Measurements from ENCODE around the gene PATE1. TPM values are rescaled to one million over a fixed set of nuclear protein-coding genes. Genes with fewer than 3 reads are reported as not detected.

PATE1 gene
- total RNA-seq, 1 experiment from 2014 or later: not detected

DNA sequence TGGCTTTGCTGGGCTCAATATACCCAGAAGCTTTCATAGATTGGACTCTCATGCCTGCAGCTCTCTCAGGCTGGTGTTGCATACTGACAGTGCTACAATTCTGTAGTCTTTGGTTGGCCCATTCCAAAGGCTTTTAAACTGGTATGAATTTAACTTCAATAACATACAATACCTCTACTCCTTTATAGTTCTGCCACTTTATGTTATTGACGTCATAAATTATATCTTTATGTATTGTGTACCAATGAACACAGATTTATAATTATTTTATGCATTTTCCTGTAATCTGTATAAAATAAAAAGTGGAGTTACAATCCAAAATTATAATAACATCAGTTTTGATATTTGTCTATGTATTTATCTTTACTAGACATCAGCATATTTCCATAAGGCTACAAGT is 16.4 kb downstream of the PATE1 start:
- ATAC-seq: no peak
- CTCF ChIA-PET: no interaction called here
- no peak overlapping the region for H2AFZ ChIP-seq (ENCODE audit: low read length)
- no TSS peak for BruUV-seq (replicated peaks)
- no peaks in the 10 kb centered on the region for H3K9me2 ChIP-seq (replicated peaks; ENCODE audit: low read length)
- H3K9me3 ChIP-seq (ENCODE audit: low read length): no peaks in the 10 kb centered on the region
- no peak overlapping the region for H3K4me2 ChIP-seq (ENCODE audit: low read length)
- peaks cover 31% of the 10 kb centered on the region for H3K27me3 ChIP-seq (ENCODE audit: low read length)
- TF ChIP-seq EZH2phosphoT487 (IDR thresholded peaks at IDR 0.05; ENCODE audit: borderline replicate concordance, low read length): no peak
- TF ChIP-seq EZH2 (IDR thresholded peaks at IDR 0.05; ENCODE audit: low read length, unreplicated experiment): no peak
- TF ChIP-seq, protein P1, sequence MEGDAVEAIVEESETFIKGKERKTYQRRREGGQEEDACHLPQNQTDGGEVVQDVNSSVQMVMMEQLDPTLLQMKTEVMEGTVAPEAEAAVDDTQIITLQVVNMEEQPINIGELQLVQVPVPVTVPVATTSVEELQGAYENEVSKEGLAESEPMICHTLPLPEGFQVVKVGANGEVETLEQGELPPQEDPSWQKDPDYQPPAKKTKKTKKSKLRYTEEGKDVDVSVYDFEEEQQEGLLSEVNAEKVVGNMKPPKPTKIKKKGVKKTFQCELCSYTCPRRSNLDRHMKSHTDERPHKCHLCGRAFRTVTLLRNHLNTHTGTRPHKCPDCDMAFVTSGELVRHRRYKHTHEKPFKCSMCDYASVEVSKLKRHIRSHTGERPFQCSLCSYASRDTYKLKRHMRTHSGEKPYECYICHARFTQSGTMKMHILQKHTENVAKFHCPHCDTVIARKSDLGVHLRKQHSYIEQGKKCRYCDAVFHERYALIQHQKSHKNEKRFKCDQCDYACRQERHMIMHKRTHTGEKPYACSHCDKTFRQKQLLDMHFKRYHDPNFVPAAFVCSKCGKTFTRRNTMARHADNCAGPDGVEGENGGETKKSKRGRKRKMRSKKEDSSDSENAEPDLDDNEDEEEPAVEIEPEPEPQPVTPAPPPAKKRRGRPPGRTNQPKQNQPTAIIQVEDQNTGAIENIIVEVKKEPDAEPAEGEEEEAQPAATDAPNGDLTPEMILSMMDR (conservative IDR thresholded peaks at IDR 0.05; ENCODE audit: low read depth, low read length): no peak
- intact Hi-C loops (cut with micrococcal nuclease): no loop called here
- no peaks in the 10 kb centered on the region for H3F3A ChIP-seq (ENCODE audit: low read length, unreplicated experiment)
- H3K4me3 ChIP-seq (ENCODE audit: low read length): no peak overlapping the region
- DNase-seq: no peak
- no peaks in the 10 kb centered on the region for H4K20me1 ChIP-seq (ENCODE audit: low read length)
- POLR2A ChIA-PET (ENCODE audit: unreplicated experiment): no interaction called here
- H3K27ac ChIP-seq (ENCODE audit: low read length): no peak overlapping the region
- no peaks in the 10 kb centered on the region for H3K79me2 ChIP-seq (ENCODE audit: low read length)
- H3K36me3 ChIP-seq (ENCODE audit: low read depth, low read length): no peaks in the 10 kb centered on the region
- no peak overlapping the region for H3K9ac ChIP-seq (ENCODE audit: low read length)
- H3K4me1 ChIP-seq (ENCODE audit: insufficient read depth, low read length): no peaks in the 10 kb centered on the region

DNA sequence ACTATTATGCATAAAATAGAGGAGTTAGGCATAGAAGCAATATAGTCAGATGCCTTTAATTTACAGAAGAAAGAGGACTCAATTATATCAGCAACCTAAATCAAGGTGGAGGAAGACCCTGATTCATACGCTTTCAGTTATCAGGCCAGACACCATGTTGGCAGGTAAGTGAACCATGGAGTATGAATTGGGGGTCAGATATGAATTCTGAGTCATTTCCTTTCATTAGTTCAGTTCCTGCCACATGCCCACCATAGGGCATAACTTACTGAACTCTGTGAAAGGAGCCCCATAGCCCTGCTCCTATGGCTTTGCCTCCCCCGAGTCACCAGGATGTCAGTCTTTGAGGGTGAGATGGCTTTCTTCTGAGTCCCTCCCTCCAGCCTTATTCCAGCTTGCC is 17.4 kb downstream of the PATE1 start:
- Histone ChIP-seq H4K20me1 (ENCODE audit: low read length) (no peaks in the 10 kb centered on the region), H3K4me3 (ENCODE audit: low read length) (no peak overlapping the region), H3K4me1 (ENCODE audit: insufficient read depth, low read length) (no peaks in the 10 kb centered on the region), H3K36me3 (ENCODE audit: low read depth, low read length) (no peaks in the 10 kb centered on the region), H3K27me3 (ENCODE audit: low read length) (peaks cover 41% of the 10 kb centered on the region), H3K27ac (ENCODE audit: low read length) (no peak overlapping the region), H3K9me2 (replicated peaks; ENCODE audit: low read length) (no peaks in the 10 kb centered on the region), H3K4me2 (ENCODE audit: low read length) (no peak overlapping the region), H2AFZ (ENCODE audit: low read length) (no peak overlapping the region), H3K9me3 (ENCODE audit: low read length) (no peaks in the 10 kb centered on the region), H3K9ac (ENCODE audit: low read length) (no peak overlapping the region), H3F3A (ENCODE audit: low read length, unreplicated experiment) (no peaks in the 10 kb centered on the region), H3K79me2 (ENCODE audit: low read length) (no peaks in the 10 kb centered on the region)
- no peak for DNase-seq
- TF ChIP-seq, protein P1 (conservative IDR thresholded peaks at IDR 0.05; ENCODE audit: low read depth, low read length): no peak
- no peak for TF ChIP-seq EZH2 (IDR thresholded peaks at IDR 0.05; ENCODE audit: low read length, unreplicated experiment)
- TF ChIP-seq EZH2phosphoT487 (IDR thresholded peaks at IDR 0.05; ENCODE audit: borderline replicate concordance, low read length): no peak
- ChIA-PET POLR2A (ENCODE audit: unreplicated experiment) (no interaction called here), CTCF (no interaction called here)
- intact Hi-C loops (cut with micrococcal nuclease): no loop called here
- BruUV-seq (replicated peaks): no TSS peak
- no peak for ATAC-seq

DNA sequence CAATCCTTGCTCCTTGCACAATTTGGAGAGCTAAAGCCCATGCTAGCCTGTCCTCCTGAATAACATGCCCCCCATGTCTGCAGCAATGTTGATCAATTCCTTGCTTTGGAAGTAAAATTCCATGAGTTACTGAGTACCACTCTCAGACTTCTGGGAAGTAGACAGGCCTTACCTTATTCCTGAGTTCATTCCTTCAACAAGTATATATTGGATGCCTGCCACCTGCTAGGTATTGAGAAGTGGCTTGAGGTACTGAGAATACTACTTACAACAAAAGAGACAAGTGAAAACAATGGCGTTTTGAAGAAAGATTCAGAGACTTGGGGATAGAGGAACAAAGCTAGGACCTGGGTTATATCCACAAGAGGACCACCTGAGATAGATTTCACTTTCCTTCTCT is 20.2 kb downstream of the PATE1 start:
- H3K27ac ChIP-seq (ENCODE audit: low read length): no peak overlapping the region
- H3K4me1 ChIP-seq (ENCODE audit: insufficient read depth, low read length): no peaks in the 10 kb centered on the region
- no peak overlapping the region for H3K9ac ChIP-seq (ENCODE audit: low read length)
- CTCF ChIA-PET: no interaction called here
- no peaks in the 10 kb centered on the region for H3K9me2 ChIP-seq (replicated peaks; ENCODE audit: low read length)
- DNase-seq (no peak), ATAC-seq (no peak)
- H2AFZ ChIP-seq (ENCODE audit: low read length): no peak overlapping the region
- H3K36me3 ChIP-seq (ENCODE audit: low read depth, low read length): no peaks in the 10 kb centered on the region
- TF ChIP-seq EZH2phosphoT487 (IDR thresholded peaks at IDR 0.05; ENCODE audit: borderline replicate concordance, low read length): no peak
- no peak for TF ChIP-seq EZH2 (IDR thresholded peaks at IDR 0.05; ENCODE audit: low read length, unreplicated experiment)
- TF ChIP-seq, protein P1 (conservative IDR thresholded peaks at IDR 0.05; ENCODE audit: low read depth, low read length): no peak
- H3K79me2 ChIP-seq (ENCODE audit: low read length): no peaks in the 10 kb centered on the region
- H4K20me1 ChIP-seq (ENCODE audit: low read length): no peaks in the 10 kb centered on the region
- H3K4me3 ChIP-seq (ENCODE audit: low read length): no peak overlapping the region
- no peaks in the 10 kb centered on the region for H3F3A ChIP-seq (ENCODE audit: low read length, unreplicated experiment)
- peaks cover 64% of the 10 kb centered on the region for H3K27me3 ChIP-seq (ENCODE audit: low read length)
- no peaks in the 10 kb centered on the region for H3K9me3 ChIP-seq (ENCODE audit: low read length)
- POLR2A ChIA-PET (ENCODE audit: unreplicated experiment): no interaction called here
- no peak overlapping the region for H3K4me2 ChIP-seq (ENCODE audit: low read length)
- intact Hi-C loops (cut with micrococcal nuclease): no loop called here
- BruUV-seq (replicated peaks): no TSS peak
